Keratinocyte (primary cell): ENCODE measurements around the gene STEAP1B. TPM values are rescaled to one million over a fixed set of nuclear protein-coding genes. Genes with fewer than 3 reads are reported as not detected.

Experiments
- DNase-seq: peaks from one replicate; pipeline ENCODE4 v3.0.0-alpha.2; 2011; ENCODE audit warnings: low read depth, missing footprints, low spot score
- FAIRE-seq: peaks from 2 replicates; lab custom pipeline; 2011; peaks lifted over from hg19 to GRCh38; lab: Jason Lieb, UNC
- H2AFZ ChIP-seq: 2 replicates; pipeline ENCODE4 v1.6.0; 2012; ENCODE audit warnings: low read length, control low read depth, inconsistent platforms; ENCODE audit not compliant: control insufficient read depth
- H3K27ac ChIP-seq: 2 replicates; pipeline ENCODE4 v1.5.1; 2011; ENCODE audit warnings: low read length; ENCODE audit not compliant: control insufficient read depth, insufficient read depth
- H3K27me3 ChIP-seq: 3 replicates; pipeline ENCODE4 v1.6.0; 2011; ENCODE audit warnings: low read length; ENCODE audit not compliant: control insufficient read depth, insufficient read depth; ENCODE audit errors: extremely low read depth
- H3K36me3 ChIP-seq, 2 experiments: 2 replicates in 1 of 2; 3 replicates in 1 of 2; pipeline ENCODE4 v1.5.1; 2011; ENCODE audit warnings: low read length in 2 of 2, mild to moderate bottlenecking in 1 of 2; ENCODE audit not compliant: control insufficient read depth in 2 of 2, insufficient read depth in 2 of 2; ENCODE audit errors: extremely low read depth in 1 of 2
- H3K4me1 ChIP-seq: 3 replicates; pipeline ENCODE4 v1.5.1; 2011; ENCODE audit warnings: low read length; ENCODE audit not compliant: control insufficient read depth, insufficient read depth; ENCODE audit errors: extremely low read depth
- H3K4me2 ChIP-seq: 3 replicates; pipeline ENCODE4 v1.6.0; 2011; ENCODE audit warnings: low read depth, low read length; ENCODE audit not compliant: control insufficient read depth, insufficient read depth; ENCODE audit errors: extremely low read depth
- H3K4me3 ChIP-seq, 3 experiments: fragments of 200-600 bp in 1 of 3; sonication (generic) in 1 of 3; 2 replicates in 2 of 3; 3 replicates in 1 of 3; pipeline ENCODE4 v1.5.1; 2011 to 2016; ENCODE audit warnings: low read length in 3 of 3, mild to moderate bottlenecking in 3 of 3, control low read depth in 2 of 3, inconsistent platforms in 1 of 3, low read depth in 1 of 3, mixed read lengths in 1 of 3, mixed run types in 1 of 3, moderate library complexity in 1 of 3; ENCODE audit not compliant: control insufficient read depth in 2 of 3, insufficient read depth in 2 of 3; ENCODE audit errors: extremely low read depth in 1 of 3
- H3K79me2 ChIP-seq: 2 replicates; pipeline ENCODE4 v1.6.0; 2012; ENCODE audit warnings: low read length; ENCODE audit not compliant: control insufficient read depth, insufficient read depth
- H3K9ac ChIP-seq: 3 replicates; pipeline ENCODE4 v1.6.0; 2011; ENCODE audit warnings: low read length; ENCODE audit not compliant: control insufficient read depth, insufficient read depth; ENCODE audit errors: extremely low read depth
- H3K9me1 ChIP-seq: 3 replicates; pipeline ENCODE4 v1.6.0; 2011; ENCODE audit warnings: low read length; ENCODE audit not compliant: control insufficient read depth, insufficient read depth; ENCODE audit errors: extremely low read depth
- H3K9me3 ChIP-seq: 2 replicates; pipeline ENCODE4 v1.5.1; 2012; ENCODE audit warnings: low read depth, low read length; ENCODE audit not compliant: control insufficient read depth
- H4K20me1 ChIP-seq: 3 replicates; pipeline ENCODE4 v1.6.0; 2011; ENCODE audit warnings: low read length; ENCODE audit not compliant: control insufficient read depth, insufficient read depth; ENCODE audit errors: extremely low read depth
- EZH2 ChIP-seq: IDR thresholded peaks from one replicate; pipeline ENCODE4 v1.6.1; 2012; ENCODE audit warnings: inconsistent platforms, mild to moderate bottlenecking, low read length, moderate library complexity
- dilution Hi-C: fragments of 300-500 bp; cut with MboI; formaldehyde crosslinking; loops from one replicate; pipeline ENCODE4 v1.7.0; 2020; ENCODE audit warnings: low sequenced_read_pairs; ENCODE audit not compliant: extremely low pct_ligation_motif_present
- polyA plus RNA-seq, 5 experiments: library from polyadenylated mRNA; depleted of rRNA in 3 of 5; stranded (reverse) in 3 of 5; stranded (forward) in 1 of 5; unstranded in 1 of 5; fragments of >200 nt; gene quantifications; 1 replicate in 1 of 5; 2 replicates in 3 of 5; 3 replicates in 1 of 5; pipeline versions ENCODE4 v1.2.1 to v1.2.3, GENCODE V29; 2011 to 2012; ENCODE audit warnings: missing spikeins in 2 of 5, low read depth in 1 of 5, low replicate concordance in 1 of 5
- TF ChIP-seq, protein P1 (sequence below), 3 experiments: IDR thresholded peaks in 1 of 3; conservative IDR thresholded peaks in 1 of 3; optimal IDR thresholded peaks in 1 of 3; 2 replicates in 2 of 3; 3 replicates in 1 of 3; pipeline versions ENCODE3 to v1.5.1; 2011; ENCODE audit warnings: low read length in 3 of 3, mild to moderate bottlenecking in 3 of 3, moderate library complexity in 2 of 3, control low read depth in 1 of 3, inconsistent platforms in 1 of 3; ENCODE audit not compliant: insufficient read depth in 2 of 3; ENCODE audit errors: extremely low read depth in 1 of 3

STEAP1B gene
- polyA plus RNA-seq, 1 donor (not counting 4 experiments of a cell fraction or from before 2014, with no cell fraction given), result 18.9 TPM

GRCh38 chr7:22419488-22419887, 80.5 kb downstream of the STEAP1B start:
- dilution Hi-C loops, result no loop called here
- no peak for FAIRE-seq
- TF ChIP-seq, protein P1, sequence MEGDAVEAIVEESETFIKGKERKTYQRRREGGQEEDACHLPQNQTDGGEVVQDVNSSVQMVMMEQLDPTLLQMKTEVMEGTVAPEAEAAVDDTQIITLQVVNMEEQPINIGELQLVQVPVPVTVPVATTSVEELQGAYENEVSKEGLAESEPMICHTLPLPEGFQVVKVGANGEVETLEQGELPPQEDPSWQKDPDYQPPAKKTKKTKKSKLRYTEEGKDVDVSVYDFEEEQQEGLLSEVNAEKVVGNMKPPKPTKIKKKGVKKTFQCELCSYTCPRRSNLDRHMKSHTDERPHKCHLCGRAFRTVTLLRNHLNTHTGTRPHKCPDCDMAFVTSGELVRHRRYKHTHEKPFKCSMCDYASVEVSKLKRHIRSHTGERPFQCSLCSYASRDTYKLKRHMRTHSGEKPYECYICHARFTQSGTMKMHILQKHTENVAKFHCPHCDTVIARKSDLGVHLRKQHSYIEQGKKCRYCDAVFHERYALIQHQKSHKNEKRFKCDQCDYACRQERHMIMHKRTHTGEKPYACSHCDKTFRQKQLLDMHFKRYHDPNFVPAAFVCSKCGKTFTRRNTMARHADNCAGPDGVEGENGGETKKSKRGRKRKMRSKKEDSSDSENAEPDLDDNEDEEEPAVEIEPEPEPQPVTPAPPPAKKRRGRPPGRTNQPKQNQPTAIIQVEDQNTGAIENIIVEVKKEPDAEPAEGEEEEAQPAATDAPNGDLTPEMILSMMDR (optimal IDR thresholded peaks at IDR 0.05 in 1 of 3, IDR thresholded peaks at IDR 0.05 in 1 of 3, conservative IDR thresholded peaks at IDR 0.05 in 1 of 3; ENCODE audit: extremely low read depth in 1 of 3, insufficient read depth in 2 of 3, low read length in 3 of 3), result no peak
- no peak for TF ChIP-seq EZH2

DNA sequence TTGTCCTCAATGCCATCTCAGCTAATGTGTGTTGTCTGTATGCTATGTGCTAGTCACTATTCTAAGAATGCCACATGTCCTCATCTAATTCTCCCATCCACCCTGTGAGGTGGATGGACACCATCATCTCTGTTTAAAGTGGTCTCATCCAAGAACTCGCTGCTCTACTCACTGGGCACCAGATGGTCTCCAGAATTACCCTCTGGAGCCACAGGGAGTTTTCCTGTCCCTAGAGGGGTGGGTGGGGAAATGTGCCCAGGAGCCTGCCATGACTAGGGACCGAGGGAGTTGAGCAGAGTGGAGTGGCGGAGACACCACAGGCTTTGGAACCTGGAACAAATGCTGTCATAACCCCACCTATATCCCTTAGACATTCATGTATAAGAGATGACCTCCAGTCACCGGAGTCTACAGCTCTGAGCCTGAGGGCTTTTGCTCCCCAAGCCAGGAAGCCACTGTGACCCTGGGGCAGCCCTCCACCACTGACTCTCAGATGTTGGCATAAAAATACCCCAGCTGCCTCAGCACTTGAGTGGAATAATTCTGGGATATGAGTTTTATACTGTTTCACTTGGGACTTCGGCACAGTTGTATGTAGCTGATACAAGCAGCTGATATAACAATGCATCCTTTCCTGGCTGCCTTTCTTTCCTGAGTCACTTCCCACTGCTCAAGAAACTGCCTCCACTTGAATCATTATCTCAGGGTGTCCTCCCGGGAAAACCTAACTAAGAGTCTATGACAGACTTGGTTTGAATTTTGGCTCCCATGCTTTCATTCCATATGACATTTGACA, 81.5 kb downstream of the STEAP1B start:
- DNase-seq (no peak), FAIRE-seq (no peak)
- Histone ChIP-seq H3K27me3 (no peaks in the 10 kb centered on the region), H2AFZ (no peak overlapping the region), H3K4me1 (no peaks in the 10 kb centered on the region), H3K4me2 (no peak overlapping the region), H3K79me2 (no peaks in the 10 kb centered on the region), H3K4me3 (no peak overlapping the region), H3K9me1 (no peaks in the 10 kb centered on the region), H3K27ac (no peak overlapping the region), H3K9ac (no peak overlapping the region), H4K20me1 (no peaks in the 10 kb centered on the region), H3K36me3 (no peaks in the 10 kb centered on the region), H3K9me3 (no peaks in the 10 kb centered on the region)
- TF ChIP-seq EZH2, result no peak
- dilution Hi-C loops, result no loop called here

More at GRCh38 chr7:22419488-22419887, 80.5 kb downstream of the STEAP1B start:
- Histone ChIP-seq H2AFZ (no peak overlapping the region), H3K36me3 (no peaks in the 10 kb centered on the region), H3K4me3 (no peak overlapping the region), H3K4me1 (no peaks in the 10 kb centered on the region), H3K27ac (no peak overlapping the region), H3K79me2 (no peaks in the 10 kb centered on the region), H3K9ac (no peak overlapping the region), H3K9me1 (no peaks in the 10 kb centered on the region), H4K20me1 (no peaks in the 10 kb centered on the region), H3K4me2 (no peak overlapping the region), H3K9me3 (no peaks in the 10 kb centered on the region), H3K27me3 (no peaks in the 10 kb centered on the region)
- no peak for DNase-seq
